Measurements from ENCODE around the gene BHLHE40. TPM values are rescaled to one million over a fixed set of nuclear protein-coding genes. Genes with fewer than 3 reads are reported as not detected.

Gene BHLHE40
- total and polyA plus RNA-seq, 2 of the 8 experiments (the other 6 are each of a cell fraction or from before 2014, with no cell fraction given), result 1.5 to 2.2 TPM

GRCh38 chr3:5020242-5020722, 41.0 kb downstream of the BHLHE40 start:
- Histone ChIP-seq H4K91ac (replicated peaks; ENCODE audit: insufficient read length, low read length) (no peak overlapping the region), H3K23me2 (ENCODE audit: low read depth, low read length) (no peaks in the 10 kb centered on the region), H2BK5ac (ENCODE audit: low read depth, low read length) (no peak overlapping the region), H3K79me1 (ENCODE audit: low read depth, low read length) (no peaks in the 10 kb centered on the region), H3K23ac (ENCODE audit: insufficient read length) (no peak overlapping the region), H2BK12ac (ENCODE audit: low read depth, low read length) (no peak overlapping the region), H2AFZ (ENCODE audit: low read length) (no peak overlapping the region), H2BK20ac (ENCODE audit: low read length) (no peak overlapping the region), H3K79me2 (ENCODE audit: control insufficient read depth in 1 of 2, insufficient read depth in 2 of 2, low read length in 2 of 2) (no peaks in the 10 kb centered on the region), H3K18ac (ENCODE audit: extremely low read depth, low read length) (no peak overlapping the region), H3K4me3 (ENCODE audit: extremely low read depth in 1 of 4, insufficient read depth in 2 of 4, low read depth in 3 of 4, low read length in 4 of 4) (no peak overlapping the region), H2BK120ac (replicated peaks; ENCODE audit: low read depth, low read length) (no peak overlapping the region), H3K27ac (ENCODE audit: low read depth, low read length) (no peak overlapping the region), H3K56ac (replicated peaks; ENCODE audit: insufficient read length, low read depth, low read length) (no peak overlapping the region), H4K8ac (ENCODE audit: extremely low read depth, insufficient read depth, low read length) (no peak overlapping the region), H3K4me2 (ENCODE audit: insufficient read depth in 1 of 2, low read depth in 2 of 2, low read length in 2 of 2) (no peak overlapping the region), H2AK5ac (ENCODE audit: low read depth, low read length) (0 out of 2 replicates have a peak overlapping the region, but pooled peaks have one; percentile 32), H4K20me1 (replicated peaks in 1 of 2; ENCODE audit: control insufficient read depth in 1 of 2, insufficient read depth in 2 of 2, low read length in 2 of 2) (no peaks in the 10 kb centered on the region), H3K4me1 (replicated peaks in 1 of 4; ENCODE audit: control insufficient read depth in 3 of 4, insufficient read depth in 4 of 4, low read length in 3 of 4) (no peaks in the 10 kb centered on the region; a peak in 1 of 7 replicates), H3K4ac (replicated peaks; ENCODE audit: insufficient read length, low read depth, low read length) (no peak overlapping the region), H3K14ac (ENCODE audit: insufficient read length) (no peak overlapping the region), H3K9ac (replicated peaks in 1 of 4; ENCODE audit: extremely low read depth in 1 of 4, low read depth in 3 of 4, low read length in 3 of 4) (no peak overlapping the region), H4K5ac (ENCODE audit: insufficient read length, low read depth, low read length) (no peak overlapping the region), H3K9me3 (ENCODE audit: insufficient read depth in 2 of 2, low read depth in 1 of 2, low read length in 1 of 2) (no peaks in the 10 kb centered on the region), H3K27me3 (replicated peaks in 1 of 4; ENCODE audit: control insufficient read depth in 3 of 4, extremely low read depth in 1 of 4, insufficient read depth in 3 of 4, low read length in 3 of 4) (no peaks in the 10 kb centered on the region), H3K36me3 (ENCODE audit: control insufficient read depth in 2 of 4, insufficient read depth in 4 of 4, low read length in 3 of 4) (no peaks in the 10 kb centered on the region), H2BK15ac (ENCODE audit: low read length) (no peak overlapping the region)
- CTCF ChIA-PET (ENCODE audit: partially characterized antibody), result interaction anchor here (1.7 kb wide), 1 partner anchor 309 kb away, joined by 6 read pairs; no protein-coding TSS in a partner anchor
- FAIRE-seq, result no peak
- no peak for DNase-seq (ENCODE audit: low read depth in 1 of 2, low spot score in 2 of 2)
- 94% methylated on average over 7 of the region's 7 CpGs; no CpG with 5 or more reads in 1 of the 2 experiments for WGBS, 2 experiments (ENCODE audit: extremely low coverage in 1 of 2, insufficient coverage in 1 of 2, insufficient read length in 1 of 2, insufficient replicate concordance in 2 of 2, low coverage in 1 of 2, low lambda C conversion rate in 2 of 2, missing lambda C conversion rate in 1 of 2)
- POLR2A ChIA-PET (ENCODE audit: partially characterized antibody), result no interaction called here
- TF ChIP-seq SP4 (IDR thresholded peaks at IDR 0.05; ENCODE audit: low read length) (no peak), TEAD4 (IDR thresholded peaks at IDR 0.05; ENCODE audit: low read depth, low read length) (no peak), RFX5 (IDR thresholded peaks at IDR 0.05; ENCODE audit: borderline replicate concordance, low read depth, low read length) (no peak), KDM4A (IDR thresholded peaks at IDR 0.05; ENCODE audit: low read depth, low read length, severe bottlenecking) (no peak), CEBPB (IDR thresholded peaks at IDR 0.05; ENCODE audit: low read depth, low read length) (no peak), E2F6 (IDR thresholded peaks at IDR 0.05) (no peak), CBX5 (IDR thresholded peaks at IDR 0.05; ENCODE audit: low read depth, low read length) (no peak), TAF7 (optimal IDR thresholded peaks at IDR 0.05; ENCODE audit: borderline replicate concordance, low read depth, low read length) (no peak), YY1 (IDR thresholded peaks at IDR 0.05; ENCODE audit: low read depth, low read length) (no peak), TAF1 (IDR thresholded peaks at IDR 0.05; ENCODE audit: low read depth, low read length) (no peak), USF2 (IDR thresholded peaks at IDR 0.05; ENCODE audit: low read length) (no peak)
